HG03565 (cell line): ENCODE data around the gene NHLRC4.

Experiments used
- ATAC-seq: cut with Tn5 transposase; IDR thresholded peaks from one replicate; pipeline ENCODE4 v1.9.1; 2021; ENCODE audit warnings: mild to moderate bottlenecking, moderate library complexity; ENCODE audit not compliant: unreplicated experiment

Gene NHLRC4

GRCh38 chr16:582614-583331 lies 16.0 kb downstream of the NHLRC4 start:
- no peak for ATAC-seq

GRCh38 chr16:583470-583814 lies 16.6 kb downstream of the NHLRC4 start:
- ATAC-seq = no peak

- no peak for ATAC-seq
Observed at GRCh38 chr16:583815-584591, 17.2 kb downstream of the NHLRC4 start.

GRCh38 chr16:585351-585750 lies 18.5 kb downstream of the NHLRC4 start:
- no peak for ATAC-seq

- no peak for ATAC-seq
Observed at GRCh38 chr16:586047-586644, 19.3 kb downstream of the NHLRC4 start.

- ATAC-seq = no peak
Observed at GRCh38 chr16:586645-587590, 20.1 kb downstream of the NHLRC4 start.

GRCh38 chr16:588639-588888 lies 21.8 kb downstream of the NHLRC4 start:
- no peak for ATAC-seq

- peak; percentile 57 for ATAC-seq
Observed at GRCh38 chr16:588889-589657, 22.3 kb downstream of the NHLRC4 start.

GRCh38 chr16:589658-590187 lies 22.9 kb downstream of the NHLRC4 start, which contains the start of gene RAB40C:
TSS of gene RAB40C (plus strand) at chr16:590066. CDS start at chr16:590292, 226 bp downstream.
- peak; percentile 64 for ATAC-seq

GRCh38 chr16:590188-590814 lies 23.5 kb downstream of the NHLRC4 start:
- ATAC-seq = peak; percentile 4

GRCh38 chr16:590815-591200 lies 24.0 kb downstream of the NHLRC4 start:
- ATAC-seq = no peak

- no peak for ATAC-seq
Observed at GRCh38 chr16:591231-591630, 24.4 kb downstream of the NHLRC4 start.

- ATAC-seq = no peak
Observed at GRCh38 chr16:591892-592517, 25.2 kb downstream of the NHLRC4 start.

- no peak for ATAC-seq
Observed at GRCh38 chr16:592518-593306, 25.9 kb downstream of the NHLRC4 start.

GRCh38 chr16:593406-593805 lies 26.6 kb downstream of the NHLRC4 start:
- ATAC-seq = no peak

- no peak for ATAC-seq
Observed at GRCh38 chr16:593807-594206, 27.0 kb downstream of the NHLRC4 start.

- no peak for ATAC-seq
Observed at GRCh38 chr16:595094-595528, 28.3 kb downstream of the NHLRC4 start.

GRCh38 chr16:595942-596735 lies 29.3 kb downstream of the NHLRC4 start:
- no peak for ATAC-seq
